ENCODE data around the gene RASAL1.

RASAL1 gene

GRCh38 chr12:113112043-113112899, 23.3 kb downstream of the RASAL1 start:
- Mint-ChIP-seq H3K36me3 (ENCODE audit: low read depth) (no peaks in the 10 kb centered on the region), H3K27ac (no peak overlapping the region), H3K4me1 (no peaks in the 10 kb centered on the region), H3K4me3 (no peak overlapping the region), H3K27me3 (ENCODE audit: low read depth) (peaks cover 35% of the 10 kb centered on the region), H3K9me3 (no peaks in the 10 kb centered on the region)
- TF ChIP-seq CTCF (IDR thresholded peaks at IDR 0.05; ENCODE audit: unreplicated experiment in 3 of 3), result no peak

GRCh38 chr12:113111247-113111646, 24.3 kb downstream of the RASAL1 start:
- Mint-ChIP-seq H3K27ac (no peak overlapping the region), H3K36me3 (ENCODE audit: low read depth) (no peaks in the 10 kb centered on the region), H3K4me3 (no peak overlapping the region), H3K27me3 (ENCODE audit: low read depth) (peaks cover 41% of the 10 kb centered on the region), H3K4me1 (no peaks in the 10 kb centered on the region), H3K9me3 (no peaks in the 10 kb centered on the region)
- TF ChIP-seq CTCF (IDR thresholded peaks at IDR 0.05; ENCODE audit: unreplicated experiment in 3 of 3), result no peak

- no peak for TF ChIP-seq CTCF (IDR thresholded peaks at IDR 0.05; ENCODE audit: unreplicated experiment in 3 of 3)
- H3K36me3 Mint-ChIP-seq (ENCODE audit: low read depth), result no peaks in the 10 kb centered on the region
Observed at GRCh38 chr12:113109872-113110599, 25.5 kb downstream of the RASAL1 start.

DNA sequence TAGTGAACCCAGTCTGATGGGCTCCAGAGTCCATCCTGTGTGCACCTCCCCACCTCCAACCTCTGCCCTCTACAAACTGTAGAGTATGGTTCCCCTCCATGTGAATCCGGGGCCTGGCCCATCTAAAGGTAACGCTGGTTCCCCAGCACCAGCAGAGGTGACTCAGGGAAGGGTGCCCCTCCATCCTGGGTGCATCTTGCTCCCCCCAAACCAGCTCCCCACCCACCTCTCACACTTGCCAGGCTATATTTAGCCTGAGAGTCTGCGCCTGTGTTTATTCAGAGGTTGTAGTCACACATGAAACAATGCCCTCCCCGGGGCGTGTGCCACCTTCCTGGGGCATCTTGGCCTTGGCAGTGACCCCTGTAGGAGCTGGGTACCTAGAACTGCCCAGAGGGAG, 26.2 kb downstream of the RASAL1 start:
- Mint-ChIP-seq H3K9me3 (no peaks in the 10 kb centered on the region), H3K4me3 (no peak overlapping the region), H3K27me3 (ENCODE audit: low read depth) (peaks cover 54% of the 10 kb centered on the region), H3K36me3 (ENCODE audit: low read depth) (no peaks in the 10 kb centered on the region), H3K4me1 (no peaks in the 10 kb centered on the region), H3K27ac (no peak overlapping the region)
- TF ChIP-seq CTCF (IDR thresholded peaks at IDR 0.05; ENCODE audit: unreplicated experiment in 3 of 3), result no peak

More at GRCh38 chr12:113109872-113110599, 25.5 kb downstream of the RASAL1 start:
- Mint-ChIP-seq H3K27me3 (ENCODE audit: low read depth) (peaks cover 47% of the 10 kb centered on the region), H3K4me3 (no peak overlapping the region), H3K4me1 (no peaks in the 10 kb centered on the region), H3K27ac (no peak overlapping the region), H3K9me3 (no peaks in the 10 kb centered on the region)

DNA sequence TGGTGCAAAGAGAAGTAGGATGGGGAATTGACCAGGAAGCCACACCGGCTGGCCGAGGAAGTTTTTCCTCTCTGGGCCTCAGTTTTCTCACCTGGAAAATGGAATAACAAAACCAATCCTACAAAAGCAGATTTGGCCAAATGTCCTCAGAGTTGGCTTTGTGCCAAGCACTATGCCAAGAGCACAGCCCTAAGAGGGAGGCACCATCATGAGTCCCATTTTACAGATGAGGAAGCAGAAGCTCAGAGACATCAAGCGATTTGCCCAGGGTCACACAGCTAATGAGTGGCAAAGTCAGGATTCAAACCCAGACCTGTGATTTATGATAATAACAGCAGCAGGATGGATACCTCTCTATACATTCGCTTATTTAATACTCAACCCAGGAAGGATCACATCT, 27.3 kb downstream of the RASAL1 start:
- no peak for TF ChIP-seq CTCF (IDR thresholded peaks at IDR 0.05; ENCODE audit: unreplicated experiment in 3 of 3)
- Mint-ChIP-seq H3K27me3 (ENCODE audit: low read depth) (peaks cover 64% of the 10 kb centered on the region), H3K9me3 (no peaks in the 10 kb centered on the region), H3K4me1 (no peaks in the 10 kb centered on the region), H3K27ac (no peak overlapping the region), H3K36me3 (ENCODE audit: low read depth) (no peaks in the 10 kb centered on the region), H3K4me3 (no peak overlapping the region)
